Activated CD8-positive, alpha-beta memory T cell treated with anti-CD3 and anti-CD28 coated beads, Interleukin-2, amount 10 ng/mL, durations not matched to agents 7 days and 5 days (primary cell): ENCODE results near the gene TMEM145. TPM values are rescaled to one million over a fixed set of nuclear protein-coding genes. Genes with fewer than 3 reads are reported as not detected.
"Not testable (repeated sequence)": the region's sequence is repeated elsewhere in the genome, so short reads cannot be mapped to it uniquely, and the experiment has no call there.

Experiments used
- ATAC-seq: fragments of 150-1000 bp; cut with Tn5 transposase; one replicate; pipeline ENCODE4 v1.10.0; 2021; ENCODE audit warnings: moderate library complexity
- CTCF ChIA-PET: fragments of 350-600 bp; sonication (Branson Sonifier 250); formaldehyde crosslinking; loops from one replicate; lab custom pipeline; 2021; ENCODE audit warnings: antibody characterized with exemption; lab: Charles Lee
- DNase-seq: peaks from one replicate; pipeline ENCODE4 v3.0.0-alpha.2; 2020
- H3K27ac Mint-ChIP-seq: one replicate; pipeline ENCODE4 v1.8.0; 2021; ENCODE audit warnings: mild to moderate bottlenecking, mixed read lengths
- H3K27me3 Mint-ChIP-seq: one replicate; pipeline ENCODE4 v1.8.0; 2021; ENCODE audit warnings: mixed read lengths
- H3K36me3 Mint-ChIP-seq: one replicate; pipeline ENCODE4 v1.8.0; 2021; ENCODE audit warnings: mild to moderate bottlenecking, mixed read lengths
- H3K4me1 Mint-ChIP-seq: one replicate; pipeline ENCODE4 v1.8.0; 2021; ENCODE audit warnings: mixed read lengths
- H3K4me3 Mint-ChIP-seq: one replicate; pipeline ENCODE4 v1.8.0; 2021; ENCODE audit warnings: mild to moderate bottlenecking, moderate library complexity, mixed read lengths
- H3K9me3 Mint-ChIP-seq: one replicate; pipeline ENCODE4 v1.8.0; 2022; ENCODE audit warnings: low read depth, mixed read lengths
- total RNA-seq, 2 experiments: library from RNA; stranded (reverse); gene quantifications; one replicate each; pipeline ENCODE4 v1.2.3, GENCODE V29; 2021

The TMEM145 gene
- 1 to 10 TPM in 1 of 2 experiments, under 1 TPM in 1; 0.15 to 1.1 TPM for total RNA-seq

- no peak within 1 kb of the TSS for H3K27ac Mint-ChIP-seq
- peaks cover 42% of the 10 kb centered on the region for H3K27me3 Mint-ChIP-seq
- ATAC-seq: peak; percentile 78
- peak; percentile 54 for DNase-seq
- CTCF ChIA-PET: interaction anchor here (0.8 to 2.4 kb wide), 3 partner anchors 9 to 204 kb away, joined by 3 to 10 read pairs (median 3); no protein-coding TSS in a partner anchor
- H3K4me1 Mint-ChIP-seq: peaks cover 21% of the 10 kb centered on the region
- no peaks in the 10 kb centered on the region for H3K9me3 Mint-ChIP-seq
- H3K4me3 Mint-ChIP-seq: peak within 1 kb of the TSS; percentile 51
- no peaks in the 10 kb centered on the region for H3K36me3 Mint-ChIP-seq
Observed at GRCh38 chr19:42313096-42313839, at the start of gene TMEM145. TMEM145 (plus strand) TSS chr19:42313309; CDS start chr19:42313377, 68 bp downstream.

- peaks cover 32% of the 10 kb centered on the region for H3K4me1 Mint-ChIP-seq
- not testable (repeated sequence) for DNase-seq, H3K27ac Mint-ChIP-seq, H3K36me3 Mint-ChIP-seq, ATAC-seq, H3K27me3 Mint-ChIP-seq, H3K9me3 Mint-ChIP-seq, H3K4me3 Mint-ChIP-seq
- CTCF ChIA-PET: interaction anchor here (1.2 to 2.2 kb wide), 3 partner anchors 13 to 21 kb away, joined by 3 to 10 read pairs (median 6); no protein-coding TSS in a partner anchor
Observed at GRCh38 chr19:42266105-42266504, 47.0 kb upstream of the TMEM145 start.

- not testable (repeated sequence) for H3K27ac Mint-ChIP-seq, H3K4me3 Mint-ChIP-seq, H3K27me3 Mint-ChIP-seq, H3K9me3 Mint-ChIP-seq, DNase-seq, H3K36me3 Mint-ChIP-seq, ATAC-seq
- H3K4me1 Mint-ChIP-seq: peaks cover 32% of the 10 kb centered on the region
- CTCF ChIA-PET: interaction anchor here (1.2 to 2.2 kb wide), 3 partner anchors 12 to 22 kb away, joined by 3 to 10 read pairs (median 6); no protein-coding TSS in a partner anchor
Observed at GRCh38 chr19:42266928-42267603, 46.0 kb upstream of the TMEM145 start.

- CTCF ChIA-PET: interaction anchor here (2.0 to 2.2 kb wide), 2 partner anchors 12 to 23 kb away, joined by 6 to 10 read pairs; no protein-coding TSS in a partner anchor
- H3K4me1 Mint-ChIP-seq: peaks cover 27% of the 10 kb centered on the region
- H3K36me3 Mint-ChIP-seq: peaks cover 4% of the 10 kb centered on the region
- DNase-seq (no peak), ATAC-seq (no peak)
- H3K4me3 Mint-ChIP-seq: no peak overlapping the region
- no peak overlapping the region for H3K27ac Mint-ChIP-seq
- H3K27me3 Mint-ChIP-seq: no peaks in the 10 kb centered on the region
- no peaks in the 10 kb centered on the region for H3K9me3 Mint-ChIP-seq
Observed at GRCh38 chr19:42267644-42268141, 45.4 kb upstream of the TMEM145 start.

- CTCF ChIA-PET: interaction anchor here (2.2 kb wide), 1 partner anchor 11 kb away, joined by 10 read pairs; no protein-coding TSS in a partner anchor
- H3K4me3 Mint-ChIP-seq: no peak overlapping the region
- ATAC-seq: peak; percentile 71
Observed at GRCh38 chr19:42268142-42268703, 44.9 kb upstream of the TMEM145 start.

GRCh38 chr19:42268704-42269477 lies 44.2 kb upstream of the TMEM145 start, which contains the start of gene CIC:
CIC (plus strand) TSS chr19:42269252; CDS start chr19:42271784, 2,532 bp downstream.
- peak; percentile 85 for ATAC-seq
- Mint-ChIP-seq H3K9me3 (no peaks in the 10 kb centered on the region), H3K4me3 (no peak within 1 kb of the TSS), H3K27me3 (no peaks in the 10 kb centered on the region), H3K27ac (peak within 1 kb of the TSS; percentile 99), H3K36me3 (peaks cover 9% of the 10 kb centered on the region), H3K4me1 (peaks cover 27% of the 10 kb centered on the region)
- CTCF ChIA-PET: interaction anchor here (1.6 to 3.2 kb wide), 4 partner anchors 11 to 26 kb away, joined by 3 to 44 read pairs (median 14); partner anchors contain the start of gene GSK3A
- peak; percentile 100 for DNase-seq

More at GRCh38 chr19:42268142-42268703, 44.9 kb upstream of the TMEM145 start:
- H3K27me3 Mint-ChIP-seq: no peaks in the 10 kb centered on the region
- no peaks in the 10 kb centered on the region for H3K9me3 Mint-ChIP-seq
- H3K4me1 Mint-ChIP-seq: peaks cover 27% of the 10 kb centered on the region
- H3K36me3 Mint-ChIP-seq: peaks cover 6% of the 10 kb centered on the region
- H3K27ac Mint-ChIP-seq: no peak overlapping the region
- peak; percentile 100 for DNase-seq

- no peak overlapping the region for H3K4me3 Mint-ChIP-seq
- no peaks in the 10 kb centered on the region for H3K27me3 Mint-ChIP-seq
- peak overlapping the region; percentile 99 for H3K27ac Mint-ChIP-seq
- CTCF ChIA-PET: interaction anchor here (0.9 to 3.2 kb wide), 14 partner anchors 9 to 161 kb away, joined by 3 to 44 read pairs (median 5); partner anchors contain the start of genes DEDD2, GSK3A, PAFAH1B3 and POU2F2
- ATAC-seq (no peak), DNase-seq (no peak)
- H3K36me3 Mint-ChIP-seq: peaks cover 9% of the 10 kb centered on the region
- H3K9me3 Mint-ChIP-seq: no peaks in the 10 kb centered on the region
- H3K4me1 Mint-ChIP-seq: peaks cover 30% of the 10 kb centered on the region
Observed at GRCh38 chr19:42269478-42270345, 43.4 kb upstream of the TMEM145 start.

GRCh38 chr19:42270346-42271044 lies 42.6 kb upstream of the TMEM145 start:
- Mint-ChIP-seq H3K27me3 (no peaks in the 10 kb centered on the region), H3K4me1 (peaks cover 37% of the 10 kb centered on the region), H3K4me3 (no peak overlapping the region), H3K27ac (peak overlapping the region; percentile 99), H3K36me3 (peaks cover 9% of the 10 kb centered on the region), H3K9me3 (no peaks in the 10 kb centered on the region)
- CTCF ChIA-PET: interaction anchor here (0.9 to 3.2 kb wide), 14 partner anchors 9 to 162 kb away, joined by 3 to 44 read pairs (median 5); partner anchors contain the start of genes DEDD2, GSK3A, PAFAH1B3 and POU2F2
- DNase-seq (peak; percentile 86), ATAC-seq (peak; percentile 3)

GRCh38 chr19:42271045-42271419 lies 42.1 kb upstream of the TMEM145 start:
- Mint-ChIP-seq H3K9me3 (no peaks in the 10 kb centered on the region), H3K4me3 (no peak overlapping the region), H3K27me3 (no peaks in the 10 kb centered on the region), H3K4me1 (peaks cover 41% of the 10 kb centered on the region), H3K36me3 (peaks cover 9% of the 10 kb centered on the region), H3K27ac (peak overlapping the region; percentile 99)
- no peak for ATAC-seq
- no peak for DNase-seq
- CTCF ChIA-PET: interaction anchor here (0.9 to 3.2 kb wide), 12 partner anchors 8 to 162 kb away, joined by 3 to 44 read pairs (median 5); partner anchors contain the start of genes GSK3A, PAFAH1B3, POU2F2 and PRR19

GRCh38 chr19:42271861-42272534 lies 41.1 kb upstream of the TMEM145 start:
- CTCF ChIA-PET: interaction anchor here (1.1 to 3.2 kb wide), 4 partner anchors 8 to 163 kb away, joined by 6 to 44 read pairs (median 14); partner anchors contain the start of gene GSK3A
- peaks cover 51% of the 10 kb centered on the region for H3K4me1 Mint-ChIP-seq
- no peak overlapping the region for H3K4me3 Mint-ChIP-seq
- H3K9me3 Mint-ChIP-seq: no peaks in the 10 kb centered on the region
- DNase-seq: no peak
- peak overlapping the region; percentile 99 for H3K27ac Mint-ChIP-seq
- H3K27me3 Mint-ChIP-seq: no peaks in the 10 kb centered on the region
- no peak for ATAC-seq
- peaks cover 9% of the 10 kb centered on the region for H3K36me3 Mint-ChIP-seq
